A549 (cell line): Measurements from ENCODE around the gene AXIN2. TPM values are rescaled to one million over a fixed set of nuclear protein-coding genes. Genes with fewer than 3 reads are reported as not detected.

Experiments
- ATAC-seq, 2 experiments: fragments of 200-7000 bp in 1 of 2; fragments of >200 bp in 1 of 2; cut with Nextera tagmentation in 1 of 2; cut with Tn5 transposase in 1 of 2; 3 replicates each; pipeline versions ENCODE4 v1.8.0 to v1.9.1; 2018 to 2020; ENCODE audit warnings: mild to moderate bottlenecking in 1 of 2, moderate library complexity in 1 of 2
- CTCF ChIA-PET: fragments of 300-600 bp; sonication (Branson Sonifier 250); formaldehyde crosslinking; extraction: SDS; loops from one replicate; lab custom pipeline; 2021; ENCODE audit warnings: antibody characterized with exemption, inconsistent platforms; lab: Yijun Ruan, JAX
- POLR2A ChIA-PET: fragments of 350-600 bp; formaldehyde crosslinking; extraction: SDS; loops from one replicate; lab custom pipeline; 2021; ENCODE audit warnings: antibody characterized with exemption, inconsistent platforms; lab: Yijun Ruan, JAX
- DNase-seq, 2 experiments: peaks; one replicate each; pipeline versions ENCODE4 v3.0.0 to v3.0.0-alpha.2; 2011 to 2016; ENCODE audit warnings: low read depth in 1 of 2, low spot score in 1 of 2
- FAIRE-seq: peaks from 2 replicates; lab custom pipeline; 2011; peaks lifted over from hg19 to GRCh38; lab: Jason Lieb, UNC
- H3K27ac ChIP-seq, 2 experiments: fragments of >200 bp; sonication (Bioruptor Twin); formaldehyde crosslinking; 3 replicates each; pipeline ENCODE4 v1.5.1; 2016 to 2017
- H3K4me1 ChIP-seq: fragments of >200 bp; sonication (Bioruptor Twin); formaldehyde crosslinking; 3 replicates; pipeline ENCODE4 v1.6.1; 2016
- H3K4me2 ChIP-seq: fragments of >200 bp; sonication (Bioruptor Twin); formaldehyde crosslinking; 3 replicates; pipeline ENCODE4 v1.6.1; 2016
- H3K4me3 ChIP-seq: fragments of >200 bp; sonication (Bioruptor Twin); formaldehyde crosslinking; 3 replicates; pipeline ENCODE4 v1.5.1; 2016
- H3K9me3 ChIP-seq: fragments of >200 bp; sonication (Bioruptor Twin); formaldehyde crosslinking; 3 replicates; pipeline ENCODE4 v1.6.1; 2016
- BHLHE40 ChIP-seq: IDR thresholded peaks from 2 replicates; pipeline ENCODE4 v1.6.1; 2012; ENCODE audit warnings: low read depth, low read length, inconsistent platforms
- CEBPB ChIP-seq, 2 experiments: fragments of >200 bp in 1 of 2; sonication (Bioruptor Twin) in 1 of 2; formaldehyde crosslinking in 1 of 2; IDR thresholded peaks; 2 replicates each; pipeline ENCODE4 v1.6.1; 2012 to 2016
- CHD2 ChIP-seq: fragments of 150-350 bp; IDR thresholded peaks from 2 replicates; pipeline ENCODE4 v1.6.1; 2014; ENCODE audit warnings: low read length; ENCODE audit not compliant: partially characterized antibody
- CHD4 ChIP-seq: fragments of 200-600 bp; sonication (generic); IDR thresholded peaks from 2 replicates; pipeline ENCODE4 v1.6.1; 2016; ENCODE audit warnings: antibody characterized with exemption, mild to moderate bottlenecking, borderline replicate concordance
- EHMT2 ChIP-seq: fragments of 200-600 bp; sonication (generic); IDR thresholded peaks from 2 replicates; pipeline ENCODE4 v1.6.1; 2016; ENCODE audit warnings: antibody characterized with exemption, low read depth, mild to moderate bottlenecking, moderate library complexity
- EP300 ChIP-seq, 2 experiments: fragments of >200 bp; sonication (Bioruptor Twin); formaldehyde crosslinking; IDR thresholded peaks; 2 replicates in 1 of 2; 3 replicates in 1 of 2; pipeline ENCODE4 v1.6.1; 2016 to 2017
- ESRRA ChIP-seq: fragments of 150-350 bp; IDR thresholded peaks from 2 replicates; pipeline ENCODE4 v1.6.1; 2014; ENCODE audit warnings: mild to moderate bottlenecking, low read length, borderline replicate concordance
- FOSB ChIP-seq: fragments of 250-450 bp; sonication (Bioruptor Pico); IDR thresholded peaks from 2 replicates; pipeline ENCODE4 v1.5.0; 2020; ENCODE audit warnings: mild to moderate bottlenecking, moderate library complexity
- HDAC2 ChIP-seq: fragments of 200-600 bp; sonication (generic); IDR thresholded peaks from 2 replicates; pipeline ENCODE4 v1.6.1; 2016
- HEYL ChIP-seq: fragments of 250-450 bp; sonication (Bioruptor Pico); IDR thresholded peaks from 2 replicates; pipeline ENCODE4 v1.8.0; 2021; ENCODE audit warnings: mild to moderate bottlenecking, moderate library complexity
- HOXB13 ChIP-seq: fragments of 250-450 bp; sonication (Bioruptor Pico); IDR thresholded peaks from 2 replicates; pipeline ENCODE4 v1.5.0; 2020; ENCODE audit warnings: low read depth, mild to moderate bottlenecking, moderate library complexity
- KDM1A ChIP-seq: fragments of 200-600 bp; sonication (generic); IDR thresholded peaks from 2 replicates; pipeline ENCODE4 v1.6.1; 2016; ENCODE audit warnings: low read depth, mild to moderate bottlenecking
- KDM5A ChIP-seq: fragments of 200-600 bp; sonication (generic); IDR thresholded peaks from 2 replicates; pipeline ENCODE4 v1.6.1; 2016; ENCODE audit warnings: antibody characterized with exemption, mild to moderate bottlenecking
- MAZ ChIP-seq: fragments of 150-350 bp; IDR thresholded peaks from 2 replicates; pipeline ENCODE4 v1.6.1; 2014; ENCODE audit warnings: antibody characterized with exemption, low read depth, low read length, borderline replicate concordance
- NR3C1 ChIP-seq: fragments of >200 bp; sonication (Bioruptor Twin); formaldehyde crosslinking; IDR thresholded peaks from 3 replicates; pipeline ENCODE4 v1.6.1; 2017
- PBX3 ChIP-seq: IDR thresholded peaks from 2 replicates; pipeline ENCODE4 v1.6.1; 2012
- PHF8 ChIP-seq: fragments of 200-600 bp; sonication (generic); IDR thresholded peaks from 2 replicates; pipeline ENCODE4 v1.6.1; 2016; ENCODE audit warnings: low read depth, mild to moderate bottlenecking, antibody characterized with exemption, moderate library complexity, borderline replicate concordance
- POLR2A ChIP-seq: IDR thresholded peaks from 2 replicates; pipeline ENCODE4 v1.6.1; 2012; ENCODE audit warnings: mild to moderate bottlenecking, low read length
- POLR2AphosphoS2 ChIP-seq: conservative IDR thresholded peaks from 2 replicates; pipeline ENCODE4 v1.6.1; 2012; ENCODE audit warnings: low read length, improper control_type of control experiment, inconsistent platforms
- RARB ChIP-seq: fragments of 250-450 bp; sonication (Bioruptor Pico); IDR thresholded peaks from 2 replicates; pipeline ENCODE4 v1.8.0; 2021; ENCODE audit warnings: mild to moderate bottlenecking, moderate library complexity
- RCOR1 ChIP-seq: fragments of 150-350 bp; IDR thresholded peaks from 2 replicates; pipeline ENCODE4 v1.6.1; 2014; ENCODE audit warnings: antibody characterized with exemption, low read length, low read depth
- RFX5 ChIP-seq: fragments of 450-650 bp; IDR thresholded peaks from 2 replicates; pipeline ENCODE4 v1.7.1; 2014; ENCODE audit warnings: antibody characterized with exemption, mild to moderate bottlenecking, moderate library complexity
- SREBF2 ChIP-seq: fragments of 450-650 bp; IDR thresholded peaks from 2 replicates; pipeline ENCODE4 v1.6.1; 2014; ENCODE audit warnings: mild to moderate bottlenecking, moderate library complexity
- TFCP2L1 ChIP-seq: fragments of 250-450 bp; sonication (Bioruptor Pico); IDR thresholded peaks from 2 replicates; pipeline ENCODE4 v1.5.0; 2021; ENCODE audit warnings: mild to moderate bottlenecking
- TP53 ChIP-seq: fragments of 250-450 bp; sonication (Bioruptor Pico); IDR thresholded peaks from 2 replicates; pipeline ENCODE4 v1.5.0; 2021; ENCODE audit warnings: mild to moderate bottlenecking, moderate library complexity
- ZC3H11A ChIP-seq: fragments of 450-650 bp; IDR thresholded peaks from 2 replicates; pipeline ENCODE4 v1.6.1; 2014; ENCODE audit warnings: antibody characterized with exemption, mild to moderate bottlenecking
- ZSCAN20 ChIP-seq: fragments of 250-450 bp; sonication (Bioruptor Pico); IDR thresholded peaks from 2 replicates; pipeline ENCODE4 v1.8.0; 2022; ENCODE audit warnings: mild to moderate bottlenecking, moderate library complexity
- WGBS: methylation state at CpG from one replicate; pipeline ENCODE4 v1.1.6; 2017; ENCODE audit errors: missing lambda C conversion rate; 5-methylcytosine and 5-hydroxymethylcytosine counted together
- polyA plus RNA-seq, 4 experiments: library from polyadenylated mRNA; depleted of rRNA in 3 of 4; stranded (reverse); fragments of >200 nt; fragmentation: RNase III in 1 of 4; extraction: RNeasy Plus Mini Kit Qiagen cat#74134 plus additional on column Dnase treatment in 1 of 4; gene quantifications; 2 replicates in 3 of 4; 3 replicates in 1 of 4; pipeline ENCODE4 v1.2.3, GENCODE V29; 2011 to 2017
- TF ChIP-seq, protein P1 (sequence below): fragments of >200 bp; sonication (Bioruptor Twin); formaldehyde crosslinking; IDR thresholded peaks from 2 replicates; pipeline ENCODE4 v1.6.1; 2016
- TF ChIP-seq, protein P2 (sequence below): fragments of 150-350 bp; IDR thresholded peaks from 2 replicates; pipeline ENCODE4 v1.6.1; 2014; ENCODE audit warnings: low read depth, mild to moderate bottlenecking, low read length

Gene AXIN2
- polyA plus RNA-seq, 2 of the 4 experiments (the other 2 are of a cell fraction), result 4.0 to 4.9 TPM

- no peak overlapping the region for H3K4me3 ChIP-seq
- FAIRE-seq (no peak), DNase-seq (no peak), ATAC-seq (peak in 1 of 2 experiments; percentile 45; a peak in 3 of 6 replicates)
- no peaks in the 10 kb centered on the region for H3K4me1 ChIP-seq
- H3K27ac ChIP-seq, result no peak overlapping the region
- ChIA-PET POLR2A (no interaction called here), CTCF (no interaction called here)
- WGBS, result 52% methylated on average over 4 of the region's 4 CpGs
- no peak overlapping the region for H3K4me2 ChIP-seq
- H3K9me3 ChIP-seq, result 0 out of 3 replicates have a peak, but pooled peaks cover 3% of the 10 kb centered on the region
- TF ChIP-seq ESRRA, result no peak
- no peak for TF ChIP-seq ZC3H11A
- no peak for TF ChIP-seq POLR2A
- no peak for TF ChIP-seq RCOR1
- no peak for TF ChIP-seq EHMT2
- no peak for TF ChIP-seq ZSCAN20 (CRISPR knock-in tag)
- TF ChIP-seq, protein P1, sequence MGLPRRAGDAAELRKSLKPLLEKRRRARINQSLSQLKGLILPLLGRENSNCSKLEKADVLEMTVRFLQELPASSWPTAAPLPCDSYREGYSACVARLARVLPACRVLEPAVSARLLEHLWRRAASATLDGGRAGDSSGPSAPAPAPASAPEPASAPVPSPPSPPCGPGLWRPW, result no peak
- TF ChIP-seq FOSB (CRISPR knock-in tag), result no peak
- TF ChIP-seq, protein P2, sequence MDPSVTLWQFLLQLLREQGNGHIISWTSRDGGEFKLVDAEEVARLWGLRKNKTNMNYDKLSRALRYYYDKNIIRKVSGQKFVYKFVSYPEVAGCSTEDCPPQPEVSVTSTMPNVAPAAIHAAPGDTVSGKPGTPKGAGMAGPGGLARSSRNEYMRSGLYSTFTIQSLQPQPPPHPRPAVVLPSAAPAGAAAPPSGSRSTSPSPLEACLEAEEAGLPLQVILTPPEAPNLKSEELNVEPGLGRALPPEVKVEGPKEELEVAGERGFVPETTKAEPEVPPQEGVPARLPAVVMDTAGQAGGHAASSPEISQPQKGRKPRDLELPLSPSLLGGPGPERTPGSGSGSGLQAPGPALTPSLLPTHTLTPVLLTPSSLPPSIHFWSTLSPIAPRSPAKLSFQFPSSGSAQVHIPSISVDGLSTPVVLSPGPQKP, result no peak
- no peak for TF ChIP-seq KDM1A
- no peak for TF ChIP-seq KDM5A
- no peak for TF ChIP-seq RARB (CRISPR knock-in tag)
- no peak for TF ChIP-seq HEYL (CRISPR knock-in tag)
- no peak for TF ChIP-seq NR3C1
- no peak for TF ChIP-seq PHF8
- no peak for TF ChIP-seq SREBF2
Measured at GRCh38 chr17:65498816-65499215, 62.6 kb downstream of the AXIN2 start.

DNA sequence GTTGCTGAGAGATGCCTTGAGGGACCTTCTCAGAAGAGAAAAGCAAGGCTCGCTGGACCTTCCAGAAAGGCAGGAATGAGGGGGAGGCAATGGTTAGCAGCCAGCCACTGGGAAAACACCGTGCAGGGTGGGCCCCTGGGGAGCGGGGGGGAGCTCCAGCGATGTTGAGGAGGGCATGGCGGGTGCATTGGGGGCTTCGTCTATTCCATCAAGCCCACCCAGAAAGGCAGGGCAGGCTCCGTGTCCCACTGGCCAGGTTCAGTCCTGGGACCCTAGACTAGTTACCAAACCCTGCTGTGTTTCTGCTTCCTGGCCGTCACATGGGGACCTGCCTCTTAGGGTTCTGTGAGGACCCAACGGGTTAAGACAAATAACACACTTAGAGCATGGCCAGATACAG lies 64.6 kb downstream of the AXIN2 start:
- CTCF ChIA-PET, result no interaction called here
- FAIRE-seq (no peak), DNase-seq (no peak), ATAC-seq (no peak)
- TF ChIP-seq SREBF2 (no peak), CHD2 (no peak), MAZ (no peak), RFX5 (no peak), HDAC2 (no peak), PBX3 (no peak), EHMT2 (no peak), HOXB13 (CRISPR knock-in tag) (no peak), TFCP2L1 (CRISPR knock-in tag) (no peak), BHLHE40 (no peak), POLR2A (no peak), ZC3H11A (no peak), CEBPB (IDR thresholded peaks at IDR 0.05) (no peak), POLR2AphosphoS2 (no peak), EP300 (IDR thresholded peaks at IDR 0.05) (no peak), TP53 (CRISPR knock-in tag) (no peak), CHD4 (no peak)
- TF ChIP-seq, protein P2, result no peak
- no peak overlapping the region for H3K4me3 ChIP-seq
- H3K27ac ChIP-seq, result no peak overlapping the region
- no peaks in the 10 kb centered on the region for H3K4me1 ChIP-seq
- H3K4me2 ChIP-seq, result no peak overlapping the region
- POLR2A ChIA-PET, result no interaction called here
- 0 out of 3 replicates have a peak, but pooled peaks cover 3% of the 10 kb centered on the region for H3K9me3 ChIP-seq
- 66% methylated on average over 9 of the region's 9 CpGs for WGBS
